ENCODE results near the gene SEMA5B.

GRCh38 chr3:122994954-122995353 lies 32.6 kb downstream of the SEMA5B start:
- TF ChIP-seq CTCF (IDR thresholded peaks at IDR 0.05; ENCODE audit: insufficient read depth, low read depth, low read length) = no peak
- no peak for TF ChIP-seq EZH2 (IDR thresholded peaks at IDR 0.05; ENCODE audit: insufficient read depth, low read length)
